GM12864 (cell line): ENCODE data around the gene CDC42SE1.

Experiments
- DNase-seq: peaks from one replicate; pipeline ENCODE4 v3.0.0-alpha.2; 2011; ENCODE audit warnings: low read depth
- H3K4me3 ChIP-seq: 2 replicates; pipeline ENCODE4 v1.5.1; 2011; ENCODE audit warnings: mild to moderate bottlenecking, low read depth, low read length, control low read depth
- TF ChIP-seq, protein P1 (sequence below): IDR thresholded peaks from 2 replicates; pipeline ENCODE4 v1.5.1; 2011; ENCODE audit warnings: low read depth, mild to moderate bottlenecking, moderate library complexity, low read length, control low read depth, inconsistent platforms; ENCODE audit errors: missing control alignments

Gene CDC42SE1

GRCh38 chr1:151051356-151052009 lies 7.9 kb downstream of the CDC42SE1 start:
- DNase-seq = no peak

GRCh38 chr1:151050051-151050688 lies 9.3 kb downstream of the CDC42SE1 start:
- DNase-seq = no peak
- H3K4me3 ChIP-seq = no peak overlapping the region
- TF ChIP-seq, protein P1, sequence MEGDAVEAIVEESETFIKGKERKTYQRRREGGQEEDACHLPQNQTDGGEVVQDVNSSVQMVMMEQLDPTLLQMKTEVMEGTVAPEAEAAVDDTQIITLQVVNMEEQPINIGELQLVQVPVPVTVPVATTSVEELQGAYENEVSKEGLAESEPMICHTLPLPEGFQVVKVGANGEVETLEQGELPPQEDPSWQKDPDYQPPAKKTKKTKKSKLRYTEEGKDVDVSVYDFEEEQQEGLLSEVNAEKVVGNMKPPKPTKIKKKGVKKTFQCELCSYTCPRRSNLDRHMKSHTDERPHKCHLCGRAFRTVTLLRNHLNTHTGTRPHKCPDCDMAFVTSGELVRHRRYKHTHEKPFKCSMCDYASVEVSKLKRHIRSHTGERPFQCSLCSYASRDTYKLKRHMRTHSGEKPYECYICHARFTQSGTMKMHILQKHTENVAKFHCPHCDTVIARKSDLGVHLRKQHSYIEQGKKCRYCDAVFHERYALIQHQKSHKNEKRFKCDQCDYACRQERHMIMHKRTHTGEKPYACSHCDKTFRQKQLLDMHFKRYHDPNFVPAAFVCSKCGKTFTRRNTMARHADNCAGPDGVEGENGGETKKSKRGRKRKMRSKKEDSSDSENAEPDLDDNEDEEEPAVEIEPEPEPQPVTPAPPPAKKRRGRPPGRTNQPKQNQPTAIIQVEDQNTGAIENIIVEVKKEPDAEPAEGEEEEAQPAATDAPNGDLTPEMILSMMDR = no peak

More at GRCh38 chr1:151051356-151052009, 7.9 kb downstream of the CDC42SE1 start:
- TF ChIP-seq, protein P1 = no peak
- H3K4me3 ChIP-seq = no peak overlapping the region

DNA sequence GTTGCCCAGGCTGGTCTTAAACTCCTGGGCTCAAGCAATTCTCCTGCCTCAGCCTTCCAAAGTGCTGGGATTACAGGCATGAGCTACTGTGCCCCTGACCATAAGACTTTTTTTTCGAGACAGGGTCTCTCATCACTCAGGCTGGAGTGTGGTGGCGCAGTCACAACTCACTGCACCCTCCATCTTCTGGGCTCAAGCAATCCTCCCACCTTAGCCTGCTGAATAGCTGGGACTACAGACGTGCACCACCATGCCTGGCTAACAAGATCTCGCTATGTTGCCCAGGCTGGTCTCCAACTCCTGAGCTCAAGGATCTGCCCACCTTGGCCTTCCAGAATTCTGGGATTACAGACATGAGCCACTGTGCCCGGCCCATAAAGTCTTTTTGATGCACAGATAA lies 10.0 kb downstream of the CDC42SE1 start:
- no peak overlapping the region for H3K4me3 ChIP-seq
- no peak for DNase-seq
- TF ChIP-seq, protein P1 = no peak

DNA sequence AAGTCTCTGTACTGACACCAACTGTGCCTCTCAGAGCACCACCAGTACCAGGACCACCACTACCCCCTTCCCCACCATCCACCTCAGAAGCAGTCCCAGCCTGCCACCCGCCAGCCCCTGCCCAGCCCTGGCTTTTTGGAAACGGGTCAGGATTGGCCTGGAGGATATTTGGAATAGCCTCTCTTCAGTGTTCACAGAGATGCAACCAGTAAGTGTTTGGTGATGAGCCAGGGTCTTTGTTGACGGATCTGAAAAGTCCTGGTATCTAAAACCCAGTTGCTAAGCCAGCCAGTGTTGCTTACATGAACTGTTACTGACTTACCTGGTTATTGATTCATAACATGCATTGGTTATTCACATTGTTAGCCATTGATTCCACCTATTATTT lies 10.8 kb downstream of the CDC42SE1 start:
- TF ChIP-seq, protein P1 = no peak
- DNase-seq = no peak
- peak overlapping the region; percentile 74 for H3K4me3 ChIP-seq

DNA sequence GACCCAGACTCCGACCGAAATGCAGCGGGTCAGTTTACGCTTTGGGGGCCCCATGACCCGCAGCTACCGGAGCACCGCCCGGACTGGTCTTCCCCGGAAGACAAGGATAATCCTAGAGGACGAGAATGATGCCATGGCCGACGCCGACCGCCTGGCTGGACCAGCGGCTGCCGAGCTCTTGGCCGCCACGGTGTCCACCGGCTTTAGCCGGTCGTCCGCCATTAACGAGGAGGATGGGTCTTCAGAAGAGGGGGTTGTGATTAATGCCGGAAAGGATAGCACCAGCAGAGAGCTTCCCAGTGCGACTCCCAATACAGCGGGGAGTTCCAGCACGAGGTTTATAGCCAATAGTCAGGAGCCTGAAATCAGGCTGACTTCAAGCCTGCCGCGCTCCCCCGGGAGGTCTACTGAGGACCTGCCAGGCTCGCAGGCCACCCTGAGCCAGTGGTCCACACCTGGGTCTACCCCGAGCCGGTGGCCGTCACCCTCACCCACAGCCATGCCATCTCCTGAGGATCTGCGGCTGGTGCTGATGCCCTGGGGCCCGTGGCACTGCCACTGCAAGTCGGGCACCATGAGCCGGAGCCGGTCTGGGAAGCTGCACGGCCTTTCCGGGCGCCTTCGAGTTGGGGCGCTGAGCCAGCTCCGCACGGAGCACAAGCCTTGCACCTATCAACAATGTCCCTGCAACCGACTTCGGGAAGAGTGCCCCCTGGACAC lies 11.3 kb downstream of the CDC42SE1 start:
- DNase-seq = peak; percentile 38
- TF ChIP-seq, protein P1 = peak; percentile 65
- peak overlapping the region; percentile 74 for H3K4me3 ChIP-seq

GRCh38 chr1:151047591-151047924 lies 11.9 kb downstream of the CDC42SE1 start, which contains the start of gene C1orf56:
Gene C1orf56, plus strand, starts transcription at chr1:151047751. Its CDS starts 97 bp downstream, at chr1:151047848.
- TF ChIP-seq, protein P1 = no peak
- DNase-seq = no peak
- peak within 1 kb of the TSS; percentile 74 for H3K4me3 ChIP-seq
